Smooth muscle cell (in vitro differentiated cells): ENCODE data around the gene HINFP. TPM values are rescaled to one million over a fixed set of nuclear protein-coding genes. Genes with fewer than 3 reads are reported as not detected.

Experiments used
- DNase-seq: peaks from one replicate; lab custom pipeline; 2025; ENCODE audit not compliant: unreplicated experiment; lab: John Stamatoyannopoulos, UW
- H2AFZ ChIP-seq: fragments of 200-600 bp; sonication (generic); 2 replicates; pipeline ENCODE4 v1.6.0; 2016; ENCODE audit warnings: antibody characterized with exemption, low read depth, mild to moderate bottlenecking
- H3F3A ChIP-seq: fragments of 200-600 bp; sonication (generic); 2 replicates; pipeline ENCODE4 v1.6.0; 2017; ENCODE audit warnings: antibody characterized with exemption, low read depth
- H3K27ac ChIP-seq: fragments of 200-600 bp; sonication (generic); 2 replicates; pipeline ENCODE4 v1.5.1; 2016; ENCODE audit warnings: low read depth, mild to moderate bottlenecking
- H3K27me3 ChIP-seq: fragments of 200-600 bp; sonication (generic); 2 replicates; pipeline ENCODE4 v1.6.1; 2016; ENCODE audit warnings: low read depth, mild to moderate bottlenecking
- H3K36me3 ChIP-seq: fragments of 200-600 bp; sonication (generic); 2 replicates; pipeline ENCODE4 v1.5.1; 2016; ENCODE audit warnings: low read depth
- H3K4me1 ChIP-seq: fragments of 200-600 bp; sonication (generic); 2 replicates; pipeline ENCODE4 v1.5.1; 2016; ENCODE audit warnings: low read depth
- H3K4me2 ChIP-seq: fragments of 200-600 bp; sonication (generic); 2 replicates; pipeline ENCODE4 v1.6.0; 2016; ENCODE audit warnings: mild to moderate bottlenecking
- H3K4me3 ChIP-seq: fragments of 200-600 bp; sonication (generic); 2 replicates; pipeline ENCODE4 v1.5.1; 2016; ENCODE audit warnings: mild to moderate bottlenecking
- H3K79me2 ChIP-seq: fragments of 200-600 bp; sonication (generic); 2 replicates; pipeline ENCODE4 v1.6.0; 2016; ENCODE audit warnings: low read depth, mild to moderate bottlenecking
- H3K9ac ChIP-seq: fragments of 200-600 bp; sonication (generic); 2 replicates; pipeline ENCODE4 v1.6.0; 2016; ENCODE audit warnings: low read depth
- H3K9me3 ChIP-seq: fragments of 200-600 bp; sonication (generic); replicated peaks from 2 replicates; pipeline ENCODE4 v1.5.1; 2016; ENCODE audit warnings: low read depth
- H4K20me1 ChIP-seq: fragments of 200-600 bp; sonication (generic); 2 replicates; pipeline ENCODE4 v1.6.0; 2016; ENCODE audit warnings: low read depth
- CTCF ChIP-seq: fragments of 200-600 bp; sonication (generic); IDR thresholded peaks from 2 replicates; pipeline ENCODE4 v1.5.1; 2017; ENCODE audit warnings: borderline replicate concordance, mild to moderate bottlenecking, antibody characterized with exemption; ENCODE audit not compliant: insufficient read depth, poor library complexity, severe bottlenecking
- WGBS: methylation state at CpG from one replicate; pipeline ENCODE4 v1.1.7; 2016; ENCODE audit warnings: low lambda C conversion rate; 5-methylcytosine and 5-hydroxymethylcytosine counted together
- polyA plus RNA-seq: library from polyadenylated mRNA; unstranded; fragments of >200 nt; fragmentation: Nextera tagmentation; extraction: Ambion mirVana; gene quantifications from 2 replicates; pipeline ENCODE4 v1.2.1, GENCODE V29; 2016
- total RNA-seq: library from RNA; depleted of rRNA; stranded (reverse); fragments of >200 nt; gene quantifications from 2 replicates; pipeline ENCODE4 v1.2.3, GENCODE V29; 2014

Gene HINFP
- total and polyA plus RNA-seq, 2 experiments from 2014 or later = 15.6 to 17.3 TPM

GRCh38 chr11:119109843-119110242, 11.5 kb upstream of the HINFP start:
- H3K9ac ChIP-seq = no peak overlapping the region
- no peak overlapping the region for H3K4me2 ChIP-seq
- no peak overlapping the region for H3K4me3 ChIP-seq
- no peaks in the 10 kb centered on the region for H3K79me2 ChIP-seq
- H3K27ac ChIP-seq = no peak overlapping the region
- peaks cover 14% of the 10 kb centered on the region for H3K4me1 ChIP-seq
- no peaks in the 10 kb centered on the region for H3K27me3 ChIP-seq
- H4K20me1 ChIP-seq = peaks cover 8% of the 10 kb centered on the region
- WGBS = 98% methylated on average over 3 of the region's 3 CpGs
- TF ChIP-seq CTCF = no peak
- H3F3A ChIP-seq = no peaks in the 10 kb centered on the region
- H3K36me3 ChIP-seq = no peaks in the 10 kb centered on the region
- no peak for DNase-seq
- no peaks in the 10 kb centered on the region for H3K9me3 ChIP-seq
- no peak overlapping the region for H2AFZ ChIP-seq

- WGBS = 90% methylated on average over 10 of the region's 10 CpGs
- no peak overlapping the region for H3K4me2 ChIP-seq
- H3K79me2 ChIP-seq = no peaks in the 10 kb centered on the region
- H4K20me1 ChIP-seq = peaks cover 8% of the 10 kb centered on the region
- DNase-seq = no peak
- H3K4me3 ChIP-seq = no peak overlapping the region
- TF ChIP-seq CTCF = no peak
- H3K9me3 ChIP-seq = no peaks in the 10 kb centered on the region
- H3K4me1 ChIP-seq = peaks cover 14% of the 10 kb centered on the region
- H3K27me3 ChIP-seq = no peaks in the 10 kb centered on the region
- H3F3A ChIP-seq = no peaks in the 10 kb centered on the region
- no peak overlapping the region for H3K27ac ChIP-seq
- H3K36me3 ChIP-seq = no peaks in the 10 kb centered on the region
- H2AFZ ChIP-seq = no peak overlapping the region
- no peak overlapping the region for H3K9ac ChIP-seq
Measured at GRCh38 chr11:119110439-119110838, 10.9 kb upstream of the HINFP start.

GRCh38 chr11:119111361-119111925, 9.9 kb upstream of the HINFP start:
- TF ChIP-seq CTCF = no peak
- DNase-seq = no peak
- Histone ChIP-seq H3F3A (no peaks in the 10 kb centered on the region), H3K4me1 (peaks cover 13% of the 10 kb centered on the region), H3K36me3 (no peaks in the 10 kb centered on the region), H2AFZ (no peak overlapping the region), H3K27me3 (no peaks in the 10 kb centered on the region), H3K9me3 (no peaks in the 10 kb centered on the region), H3K4me2 (no peak overlapping the region), H4K20me1 (peaks cover 8% of the 10 kb centered on the region), H3K27ac (no peak overlapping the region), H3K79me2 (no peaks in the 10 kb centered on the region), H3K9ac (no peak overlapping the region), H3K4me3 (no peak overlapping the region)
- 96% methylated on average over 11 of the region's 11 CpGs for WGBS
